Measurements from ENCODE around the gene WDR45B. TPM values are rescaled to one million over a fixed set of nuclear protein-coding genes. Genes with fewer than 3 reads are reported as not detected.
A peak's percentile ranks its signal among the peaks of the same experiment; 100 is the strongest.

WDR45B gene
- total RNA-seq: 100 to 1,000 TPM in 1 of 4 donors, 10 to 100 TPM in 3; 68.1 to 111 (median 83.2) TPM

DNA sequence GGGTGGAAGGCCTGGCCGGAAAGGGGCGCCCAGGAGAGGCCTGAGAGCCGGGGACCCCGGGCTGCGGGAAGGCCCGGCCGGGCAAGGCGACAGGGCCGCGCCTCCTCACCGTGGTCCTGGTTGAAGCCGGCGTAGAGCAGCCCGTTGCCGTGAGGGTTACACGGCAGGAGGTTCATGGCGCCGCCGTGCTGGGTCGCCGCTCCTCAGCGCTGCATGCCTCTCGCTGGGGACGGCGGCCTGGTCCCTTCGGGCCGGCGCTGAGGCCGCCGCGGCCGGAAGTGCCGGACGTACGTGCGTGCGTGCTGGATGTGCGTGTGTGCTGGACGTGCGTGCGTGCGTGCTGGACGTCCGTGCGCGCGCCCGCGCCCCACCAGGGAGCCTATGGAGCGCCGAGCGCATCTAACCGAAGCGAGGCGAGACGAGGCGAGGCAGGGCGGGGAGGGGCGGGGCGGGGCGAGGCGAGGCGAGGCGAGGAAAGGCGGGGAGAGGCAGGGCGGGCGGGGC, at the start of gene WDR45B:
Gene WDR45B, minus strand, starts transcription at position 280 of the 504 bp plus-strand sequence. Its CDS starts 104 bp downstream, at position 176.
- peak; percentile 89 to 98 for DNase-seq (ENCODE audit: low spot score in 2 of 2)
- WGBS, 2 donors: 0% methylated on average over 30 of the region's 67 CpGs; no CpG with 5 or more reads in 1 of the 2 donors
- TF ChIP-seq, protein P1, sequence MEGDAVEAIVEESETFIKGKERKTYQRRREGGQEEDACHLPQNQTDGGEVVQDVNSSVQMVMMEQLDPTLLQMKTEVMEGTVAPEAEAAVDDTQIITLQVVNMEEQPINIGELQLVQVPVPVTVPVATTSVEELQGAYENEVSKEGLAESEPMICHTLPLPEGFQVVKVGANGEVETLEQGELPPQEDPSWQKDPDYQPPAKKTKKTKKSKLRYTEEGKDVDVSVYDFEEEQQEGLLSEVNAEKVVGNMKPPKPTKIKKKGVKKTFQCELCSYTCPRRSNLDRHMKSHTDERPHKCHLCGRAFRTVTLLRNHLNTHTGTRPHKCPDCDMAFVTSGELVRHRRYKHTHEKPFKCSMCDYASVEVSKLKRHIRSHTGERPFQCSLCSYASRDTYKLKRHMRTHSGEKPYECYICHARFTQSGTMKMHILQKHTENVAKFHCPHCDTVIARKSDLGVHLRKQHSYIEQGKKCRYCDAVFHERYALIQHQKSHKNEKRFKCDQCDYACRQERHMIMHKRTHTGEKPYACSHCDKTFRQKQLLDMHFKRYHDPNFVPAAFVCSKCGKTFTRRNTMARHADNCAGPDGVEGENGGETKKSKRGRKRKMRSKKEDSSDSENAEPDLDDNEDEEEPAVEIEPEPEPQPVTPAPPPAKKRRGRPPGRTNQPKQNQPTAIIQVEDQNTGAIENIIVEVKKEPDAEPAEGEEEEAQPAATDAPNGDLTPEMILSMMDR (IDR thresholded peaks at IDR 0.05): no peak
- TF ChIP-seq POLR2A (IDR thresholded peaks at IDR 0.05): peak in 1 of 2 donors; percentile 71
- intact Hi-C loops (cut with DNase I; ENCODE audit: low total_unique reads): no loop called here
- H3K4me3 ChIP-seq (ENCODE audit: low read depth, poor library complexity, severe bottlenecking): peak within 1 kb of the TSS; percentile 83

DNA sequence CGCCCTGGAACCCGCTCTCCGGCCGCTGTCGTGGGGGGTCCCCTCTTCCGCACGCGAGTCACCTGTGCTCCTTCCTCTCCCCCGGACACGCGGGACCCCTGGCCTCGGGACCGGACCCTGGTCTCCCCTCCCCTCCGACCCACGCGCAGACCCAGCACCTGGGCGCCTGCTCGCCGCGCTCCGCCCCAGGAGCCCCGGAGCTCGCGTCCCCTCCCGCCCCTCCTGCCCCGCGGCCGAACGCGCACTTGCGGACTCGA, 49.5 kb upstream of the WDR45B start:
- intact Hi-C loops (cut with DNase I; ENCODE audit: low total_unique reads): no loop called here
- H3K4me3 ChIP-seq (ENCODE audit: low read depth, poor library complexity, severe bottlenecking): peak overlapping the region; percentile 50
- DNase-seq (ENCODE audit: low spot score in 2 of 2): no peak
- TF ChIP-seq, protein P1 (IDR thresholded peaks at IDR 0.05): no peak
- TF ChIP-seq POLR2A (IDR thresholded peaks at IDR 0.05): no peak
- WGBS, 2 donors: 0% methylated on average over 2 to 13 of the region's 32 CpGs

DNA sequence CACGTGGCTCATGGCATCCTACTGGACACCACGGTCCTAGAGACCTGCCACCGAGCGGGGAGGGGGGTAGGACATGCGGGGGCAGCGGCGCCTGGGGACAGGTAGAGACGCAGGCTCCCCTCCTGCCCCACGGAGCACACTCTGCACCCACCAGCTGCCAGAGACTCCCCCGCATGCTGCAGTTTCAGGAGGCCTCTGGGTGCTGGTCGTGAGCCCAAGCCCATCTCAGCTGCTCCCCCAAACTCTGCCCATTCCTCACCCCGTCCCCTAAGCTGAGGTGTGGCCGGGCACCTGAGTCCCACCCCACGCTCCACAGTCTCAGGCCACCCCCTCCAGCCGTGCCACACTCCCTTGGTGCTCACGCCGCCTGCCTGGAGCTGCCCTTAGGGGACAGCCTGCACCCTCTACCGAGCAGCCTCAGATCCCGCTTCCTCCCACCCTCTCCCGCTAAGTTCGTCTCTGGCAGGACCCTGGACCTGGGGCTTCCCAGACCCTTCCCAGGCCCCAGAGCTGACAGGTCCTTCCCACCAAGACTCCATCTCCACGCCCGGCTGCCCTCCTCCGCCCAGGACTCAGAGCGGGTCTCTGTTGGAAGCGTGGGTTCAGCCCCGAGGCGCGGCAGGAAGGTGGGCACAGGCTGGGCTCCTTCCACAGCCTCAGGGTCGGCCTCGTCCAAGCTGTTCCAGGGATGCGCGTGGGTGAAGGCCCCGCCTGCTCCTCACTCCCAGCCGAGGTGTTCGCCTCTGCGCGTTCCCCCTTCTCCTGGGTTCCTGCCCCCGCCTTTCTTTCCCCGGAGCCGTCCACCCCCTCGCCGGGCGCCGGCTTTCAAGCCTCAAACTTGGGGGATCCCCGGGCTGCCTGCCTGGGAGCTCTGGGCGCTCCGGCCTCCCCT, 48.9 kb upstream of the WDR45B start:
- TF ChIP-seq POLR2A (IDR thresholded peaks at IDR 0.05): no peak
- TF ChIP-seq, protein P1 (IDR thresholded peaks at IDR 0.05): no peak
- 19 to 27% methylated on average over 41 to 46 of the region's 48 CpGs for WGBS, 2 donors
- intact Hi-C loops (cut with DNase I; ENCODE audit: low total_unique reads): no loop called here
- H3K4me3 ChIP-seq (ENCODE audit: low read depth, poor library complexity, severe bottlenecking): peak overlapping the region; percentile 50
- no peak for DNase-seq (ENCODE audit: low spot score in 2 of 2)

DNA sequence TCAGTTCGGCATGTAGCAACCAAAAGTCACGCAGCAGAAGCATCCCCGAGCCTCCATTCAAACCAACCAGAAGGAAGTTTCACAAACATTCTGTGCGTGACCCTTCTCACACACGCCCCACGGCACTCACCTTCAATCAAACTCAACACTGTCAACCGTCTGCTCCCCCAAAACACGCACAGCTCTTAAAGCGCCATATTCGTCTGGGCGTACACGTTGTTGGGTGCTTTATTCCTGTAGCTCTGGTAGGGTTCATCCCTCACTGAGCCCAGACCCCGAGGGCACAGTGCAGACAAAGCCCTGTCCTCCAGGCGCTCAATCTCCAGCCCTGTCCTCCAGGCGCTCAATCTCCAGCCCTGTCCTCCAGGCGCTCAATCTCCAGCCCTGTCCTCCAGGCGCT, 48.0 kb upstream of the WDR45B start:
- 93 to 95% methylated on average over 17 of the region's 17 CpGs for WGBS, 2 donors
- DNase-seq (ENCODE audit: low spot score in 2 of 2): no peak
- TF ChIP-seq POLR2A (IDR thresholded peaks at IDR 0.05): no peak
- TF ChIP-seq, protein P1 (IDR thresholded peaks at IDR 0.05): no peak

DNA sequence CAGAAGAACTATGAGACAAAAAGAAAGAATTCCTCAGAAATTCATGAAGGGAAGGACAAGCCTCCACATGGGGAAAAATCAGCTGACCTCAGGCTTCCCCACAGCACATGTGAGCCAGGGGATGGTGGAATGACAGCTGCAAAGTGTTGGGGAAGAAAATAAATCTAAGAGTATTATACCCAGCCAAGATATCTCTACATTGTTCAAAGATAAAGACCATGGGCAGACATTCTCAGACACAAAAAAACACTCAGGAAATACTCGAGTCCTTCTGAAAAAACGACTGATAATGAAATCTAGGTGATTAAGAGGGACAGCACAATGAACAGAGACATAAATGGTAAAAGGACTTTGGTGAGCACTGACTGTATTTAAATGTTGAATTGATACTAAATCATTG, 46.4 kb upstream of the WDR45B start:
- whole genome bisulfite sequencing, 2 donors: 60 to 82% methylated on average over 2 of the region's 2 CpGs
- no peak overlapping the region for H3K4me3 ChIP-seq (ENCODE audit: low read depth, poor library complexity, severe bottlenecking)
- TF ChIP-seq, protein P1 (IDR thresholded peaks at IDR 0.05): no peak
- no peak for TF ChIP-seq POLR2A (IDR thresholded peaks at IDR 0.05)
- intact Hi-C loops (cut with DNase I; ENCODE audit: low total_unique reads): no loop called here
- no peak for DNase-seq (ENCODE audit: low spot score in 2 of 2)

More for the DNA sequence above, 48.0 kb upstream of the WDR45B start:
- H3K4me3 ChIP-seq (ENCODE audit: low read depth, poor library complexity, severe bottlenecking): no peak overlapping the region
- intact Hi-C loops (cut with DNase I; ENCODE audit: low total_unique reads): no loop called here
